ENCODE data around the gene PPP4R2. TPM values are rescaled to one million over a fixed set of nuclear protein-coding genes. Genes with fewer than 3 reads are reported as not detected.

Gene PPP4R2
- total RNA-seq, 1 donor from 2014 or later, result 100 TPM

DNA sequence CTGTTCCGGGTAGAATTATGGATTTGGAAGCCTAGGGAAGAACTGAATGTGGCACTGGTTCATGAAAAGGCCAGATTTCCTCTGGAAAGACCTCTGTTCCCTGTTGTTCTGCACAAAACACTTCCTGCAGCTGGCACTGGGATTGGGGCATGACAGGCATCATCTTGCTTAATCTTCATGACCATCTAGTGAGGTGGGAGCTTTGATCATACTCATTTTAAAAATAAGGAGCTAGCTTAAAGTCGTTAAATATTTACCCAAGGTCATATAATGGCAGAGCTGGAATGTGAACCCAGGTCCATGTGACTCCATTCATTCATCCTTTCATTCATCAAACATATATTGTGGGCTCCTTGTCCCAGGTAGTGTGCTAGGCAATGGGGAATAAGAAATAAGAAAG is 105.3 kb downstream of the PPP4R2 start:
- H3K27ac Mint-ChIP-seq, result no peak overlapping the region
- H3K4me1 Mint-ChIP-seq (ENCODE audit: unreplicated experiment), result peaks cover 13% of the 10 kb centered on the region
- no peaks in the 10 kb centered on the region for H3K9me3 Mint-ChIP-seq
- TF ChIP-seq, protein P1, sequence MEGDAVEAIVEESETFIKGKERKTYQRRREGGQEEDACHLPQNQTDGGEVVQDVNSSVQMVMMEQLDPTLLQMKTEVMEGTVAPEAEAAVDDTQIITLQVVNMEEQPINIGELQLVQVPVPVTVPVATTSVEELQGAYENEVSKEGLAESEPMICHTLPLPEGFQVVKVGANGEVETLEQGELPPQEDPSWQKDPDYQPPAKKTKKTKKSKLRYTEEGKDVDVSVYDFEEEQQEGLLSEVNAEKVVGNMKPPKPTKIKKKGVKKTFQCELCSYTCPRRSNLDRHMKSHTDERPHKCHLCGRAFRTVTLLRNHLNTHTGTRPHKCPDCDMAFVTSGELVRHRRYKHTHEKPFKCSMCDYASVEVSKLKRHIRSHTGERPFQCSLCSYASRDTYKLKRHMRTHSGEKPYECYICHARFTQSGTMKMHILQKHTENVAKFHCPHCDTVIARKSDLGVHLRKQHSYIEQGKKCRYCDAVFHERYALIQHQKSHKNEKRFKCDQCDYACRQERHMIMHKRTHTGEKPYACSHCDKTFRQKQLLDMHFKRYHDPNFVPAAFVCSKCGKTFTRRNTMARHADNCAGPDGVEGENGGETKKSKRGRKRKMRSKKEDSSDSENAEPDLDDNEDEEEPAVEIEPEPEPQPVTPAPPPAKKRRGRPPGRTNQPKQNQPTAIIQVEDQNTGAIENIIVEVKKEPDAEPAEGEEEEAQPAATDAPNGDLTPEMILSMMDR (conservative IDR thresholded peaks at IDR 0.05), result no peak
- H3K4me3 Mint-ChIP-seq, result no peak overlapping the region
- H3K36me3 Mint-ChIP-seq, result no peaks in the 10 kb centered on the region
- H3K27me3 Mint-ChIP-seq, result peaks cover 5% of the 10 kb centered on the region
- DNase-seq (ENCODE audit: extremely low spot score, unreplicated experiment), result no peak

GRCh38 chr3:73107215-73107614 is 110.6 kb downstream of the PPP4R2 start:
- no peak overlapping the region for H3K4me3 Mint-ChIP-seq
- H3K36me3 Mint-ChIP-seq, result no peaks in the 10 kb centered on the region
- no peak for DNase-seq (ENCODE audit: extremely low spot score, unreplicated experiment)
- TF ChIP-seq, protein P1 (conservative IDR thresholded peaks at IDR 0.05), result no peak
- H3K27ac Mint-ChIP-seq, result no peak overlapping the region
- H3K9me3 Mint-ChIP-seq, result peaks cover 5% of the 10 kb centered on the region
- peaks cover under 1% of the 10 kb centered on the region for H3K4me1 Mint-ChIP-seq (ENCODE audit: unreplicated experiment)
- no peaks in the 10 kb centered on the region for H3K27me3 Mint-ChIP-seq

- TF ChIP-seq, protein P1 (conservative IDR thresholded peaks at IDR 0.05), result no peak
- H3K27me3 Mint-ChIP-seq, result no peaks in the 10 kb centered on the region
- H3K36me3 Mint-ChIP-seq, result no peaks in the 10 kb centered on the region
- H3K4me3 Mint-ChIP-seq, result no peak overlapping the region
- no peaks in the 10 kb centered on the region for H3K4me1 Mint-ChIP-seq (ENCODE audit: unreplicated experiment)
- peaks cover 5% of the 10 kb centered on the region for H3K9me3 Mint-ChIP-seq
- H3K27ac Mint-ChIP-seq, result no peak overlapping the region
- DNase-seq (ENCODE audit: extremely low spot score, unreplicated experiment), result no peak
These were observed 111.1 kb downstream of the PPP4R2 start for GRCh38 chr3:73107676-73108187.

DNA sequence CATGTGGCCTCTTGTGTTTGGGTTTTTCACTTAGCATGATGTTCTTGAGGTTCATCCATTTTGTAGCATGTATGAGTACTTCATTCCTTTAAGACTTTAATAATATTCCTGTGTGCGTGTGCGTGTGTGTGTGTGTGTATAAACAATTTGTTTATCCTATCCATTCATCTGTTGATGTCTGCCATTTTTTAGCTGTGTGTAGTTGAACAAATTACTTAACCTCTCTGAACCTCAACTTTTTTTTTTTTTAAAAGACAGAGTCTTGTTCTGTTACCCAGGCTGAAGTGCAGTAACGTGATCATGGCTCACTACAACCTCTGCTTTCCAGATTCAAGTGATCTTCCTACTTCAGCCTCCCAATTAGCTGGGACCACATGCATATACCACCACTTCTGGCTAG is 112.1 kb downstream of the PPP4R2 start:
- Mint-ChIP-seq H3K27me3 (no peaks in the 10 kb centered on the region), H3K27ac (no peak overlapping the region), H3K36me3 (no peaks in the 10 kb centered on the region), H3K4me1 (ENCODE audit: unreplicated experiment) (no peaks in the 10 kb centered on the region), H3K4me3 (no peak overlapping the region), H3K9me3 (peaks cover 5% of the 10 kb centered on the region)
- TF ChIP-seq, protein P1 (conservative IDR thresholded peaks at IDR 0.05), result no peak
- DNase-seq (ENCODE audit: extremely low spot score, unreplicated experiment), result no peak

- DNase-seq (ENCODE audit: extremely low spot score, unreplicated experiment), result no peak
- TF ChIP-seq, protein P1 (conservative IDR thresholded peaks at IDR 0.05), result no peak
- H3K4me3 Mint-ChIP-seq, result no peak overlapping the region
- no peaks in the 10 kb centered on the region for H3K4me1 Mint-ChIP-seq (ENCODE audit: unreplicated experiment)
- no peak overlapping the region for H3K27ac Mint-ChIP-seq
- peaks cover 5% of the 10 kb centered on the region for H3K9me3 Mint-ChIP-seq
- no peaks in the 10 kb centered on the region for H3K27me3 Mint-ChIP-seq
- H3K36me3 Mint-ChIP-seq, result no peaks in the 10 kb centered on the region
These were observed 113.9 kb downstream of the PPP4R2 start for GRCh38 chr3:73110530-73110929.

DNA sequence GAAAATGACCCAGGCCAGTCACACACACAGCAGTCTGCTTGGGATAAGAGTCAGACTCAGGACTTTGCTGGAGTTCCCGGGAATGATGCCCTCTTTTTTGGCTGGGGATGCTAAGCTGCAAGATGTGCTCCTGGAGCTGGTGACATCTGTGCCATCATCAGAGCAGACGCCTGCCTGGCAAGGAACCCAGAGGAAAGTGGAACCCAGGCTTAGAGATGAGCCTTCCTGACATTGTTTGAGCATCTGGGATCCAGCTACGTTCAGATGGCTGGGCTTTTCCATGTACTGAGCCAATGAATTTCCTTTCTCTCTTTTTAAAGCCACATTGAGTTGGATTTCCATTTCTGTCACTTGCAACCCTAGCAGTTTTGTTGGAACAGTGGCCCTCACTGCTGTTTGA is 118.1 kb downstream of the PPP4R2 start:
- DNase-seq (ENCODE audit: extremely low spot score, unreplicated experiment), result no peak

More for the DNA sequence above, 118.1 kb downstream of the PPP4R2 start:
- H3K36me3 Mint-ChIP-seq, result no peaks in the 10 kb centered on the region
- no peak overlapping the region for H3K27ac Mint-ChIP-seq
- no peaks in the 10 kb centered on the region for H3K4me1 Mint-ChIP-seq (ENCODE audit: unreplicated experiment)
- H3K27me3 Mint-ChIP-seq, result no peaks in the 10 kb centered on the region
- H3K9me3 Mint-ChIP-seq, result peaks cover 5% of the 10 kb centered on the region
- TF ChIP-seq, protein P1 (conservative IDR thresholded peaks at IDR 0.05), result no peak
- no peak overlapping the region for H3K4me3 Mint-ChIP-seq
